Aortic smooth muscle cell (primary cell): ENCODE data around the gene IL36B. TPM values are rescaled to one million over a fixed set of nuclear protein-coding genes. Genes with fewer than 3 reads are reported as not detected.

Experiments used
- total RNA-seq: library from RNA; depleted of rRNA; stranded (reverse); fragments of >200 nt; gene quantifications from 2 replicates; pipeline ENCODE4 v1.2.3, GENCODE V29; 2014

The IL36B gene
- not detected in 2 replicates for total RNA-seq

GRCh38 chr2:113052396-113052917, at the start of gene IL36B:
Gene IL36B, minus strand, starts transcription at chr2:113052867.

GRCh38 chr2:113067681-113068080, 15.0 kb upstream of the IL36B start, which contains the start of gene IL1F10:
Gene IL1F10, plus strand, starts transcription at chr2:113067970. Its CDS starts 4,769 bp downstream, at chr2:113072739.

GRCh38 chr2:113058998-113059960, 6.6 kb upstream of the IL36B start, which contains the start of gene IL36RN:
Gene IL36RN, plus strand, starts transcription at chr2:113059198. Its CDS starts 241 bp downstream, at chr2:113059439.

GRCh38 chr2:113005030-113005509, 47.6 kb downstream of the IL36B start, which contains the start of gene IL36A:
Gene IL36A, plus strand, starts transcription at chr2:113005459. Its CDS starts 413 bp downstream, at chr2:113005872.

GRCh38 chr2:112977559-112978056, 75.1 kb downstream of the IL36B start, which contains the start of gene IL36G:
Gene IL36G, plus strand, starts transcription at chr2:112978006. Its CDS starts 633 bp downstream, at chr2:112978639.

Other genes with a start within 250 kb of the IL36B start
- gene IL1B, start 216.1 kb downstream of the IL36B start, total RNA-seq: 0.50 and 0.53 TPM in 2 replicates
- not detected in 2 replicates for gene IL37, start 141.7 kb downstream of the IL36B start, total RNA-seq
- gene IL36G, start 74.9 kb downstream of the IL36B start, total RNA-seq: not detected in 2 replicates
- gene IL36A, start 47.4 kb downstream of the IL36B start, total RNA-seq: not detected in 2 replicates
- gene IL36RN, start 6.3 kb upstream of the IL36B start, total RNA-seq: not detected in 2 replicates
- gene IL1F10, start 15.1 kb upstream of the IL36B start, total RNA-seq: not detected in 2 replicates
- not detected in 2 replicates for gene IL1RN, start 74.7 kb upstream of the IL36B start, total RNA-seq
- 0.19 and 0.26 TPM in 2 replicates for gene PSD4, start 121.1 kb upstream of the IL36B start, total RNA-seq
- 0.13 and 0.19 TPM in 2 replicates for gene PAX8, start 226.1 kb upstream of the IL36B start, total RNA-seq